ENCODE results near the gene HNRNPLL. TPM values are rescaled to one million over a fixed set of nuclear protein-coding genes. Genes with fewer than 3 reads are reported as not detected.

Gene HNRNPLL
- total RNA-seq, 2 donors from 2014 or later, result 60.1 to 64.7 TPM

- Histone ChIP-seq H3K27me3 (replicated peaks; ENCODE audit: insufficient read depth) (no peaks in the 10 kb centered on the region), H3K4me3 (no peak overlapping the region), H3K9me3 (no peaks in the 10 kb centered on the region), H3K36me3 (no peaks in the 10 kb centered on the region), H3K27ac (no peak overlapping the region), H3K4me1 (ENCODE audit: control insufficient read depth in 1 of 2, low read depth in 2 of 2) (peaks cover 3 to 11% of the 10 kb centered on the region in 2 donors)
- TF ChIP-seq CTCF (IDR thresholded peaks at IDR 0.05), result no peak
- DNase-seq (ENCODE audit: low spot score), result no peak
- no peak for ATAC-seq (ENCODE audit: insufficient number of reproducible peaks, low FRiP score, low read depth)
Measured at GRCh38 chr2:38608755-38609154, 6.0 kb upstream of the HNRNPLL start.

GRCh38 chr2:38605298-38605830, 2.6 kb upstream of the HNRNPLL start:
- DNase-seq (ENCODE audit: low spot score), result no peak
- no peak for TF ChIP-seq CTCF (IDR thresholded peaks at IDR 0.05)
- Histone ChIP-seq H3K9me3 (no peaks in the 10 kb centered on the region), H3K27ac (no peak overlapping the region), H3K36me3 (no peaks in the 10 kb centered on the region), H3K4me3 (no peak overlapping the region), H3K27me3 (replicated peaks; ENCODE audit: insufficient read depth) (no peaks in the 10 kb centered on the region), H3K4me1 (ENCODE audit: control insufficient read depth in 1 of 2, low read depth in 2 of 2) (peaks cover 4 to 7% of the 10 kb centered on the region in 2 donors)
- no peak for ATAC-seq (ENCODE audit: insufficient number of reproducible peaks, low FRiP score, low read depth)

GRCh38 chr2:38603402-38604290, 918 bp upstream of the HNRNPLL start:
- peak; percentile 79 for TF ChIP-seq CTCF (IDR thresholded peaks at IDR 0.05)
- Histone ChIP-seq H3K4me1 (ENCODE audit: control insufficient read depth in 1 of 2, low read depth in 2 of 2) (peaks cover 17 to 24% of the 10 kb centered on the region in 2 donors), H3K36me3 (no peaks in the 10 kb centered on the region), H3K4me3 (peak overlapping the region; percentile 94), H3K27ac (peak overlapping the region; percentile 77 to 98), H3K9me3 (no peaks in the 10 kb centered on the region), H3K27me3 (replicated peaks; ENCODE audit: insufficient read depth) (no peaks in the 10 kb centered on the region)
- ATAC-seq (ENCODE audit: insufficient number of reproducible peaks, low FRiP score, low read depth), result peak; percentile 70
- DNase-seq (ENCODE audit: low spot score), result no peak

GRCh38 chr2:38602136-38602731, 494 bp downstream of the HNRNPLL start:
- Histone ChIP-seq H3K9me3 (no peaks in the 10 kb centered on the region), H3K36me3 (no peaks in the 10 kb centered on the region), H3K27me3 (replicated peaks; ENCODE audit: insufficient read depth) (no peaks in the 10 kb centered on the region), H3K4me1 (ENCODE audit: control insufficient read depth in 1 of 2, low read depth in 2 of 2) (peaks cover 31 to 38% of the 10 kb centered on the region in 2 donors), H3K4me3 (peak overlapping the region; percentile 94), H3K27ac (peak overlapping the region; percentile 98)
- TF ChIP-seq CTCF (IDR thresholded peaks at IDR 0.05), result no peak
- DNase-seq (ENCODE audit: low spot score) (no peak), ATAC-seq (ENCODE audit: insufficient number of reproducible peaks, low FRiP score, low read depth) (no peak)

GRCh38 chr2:38601463-38602135, 1.1 kb downstream of the HNRNPLL start:
- no peak for DNase-seq (ENCODE audit: low spot score)
- Histone ChIP-seq H3K4me3 (peak overlapping the region; percentile 94), H3K27ac (peak overlapping the region; percentile 98), H3K9me3 (no peaks in the 10 kb centered on the region), H3K4me1 (ENCODE audit: control insufficient read depth in 1 of 2, low read depth in 2 of 2) (peaks cover 35 to 42% of the 10 kb centered on the region in 2 donors), H3K36me3 (no peaks in the 10 kb centered on the region), H3K27me3 (replicated peaks; ENCODE audit: insufficient read depth) (no peaks in the 10 kb centered on the region)
- no peak for ATAC-seq (ENCODE audit: insufficient number of reproducible peaks, low FRiP score, low read depth)
- TF ChIP-seq CTCF (IDR thresholded peaks at IDR 0.05), result no peak

Measured in thoracic aorta (tissue), 2 donors.